ENCODE data around the gene PTBP3.
"Not testable (repeated sequence)": the region's sequence is repeated elsewhere in the genome, so short reads cannot be mapped to it uniquely, and the experiment has no call there.

Gene PTBP3

GRCh38 chr9:112322701-112323377, 10.6 kb downstream of the PTBP3 start:
- DNase-seq: peak; percentile 9

- no peak for DNase-seq
Observed at GRCh38 chr9:112316258-112316943, 17.0 kb downstream of the PTBP3 start.

GRCh38 chr9:112315331-112316257, 17.8 kb downstream of the PTBP3 start:
- no peak for DNase-seq

GRCh38 chr9:112312139-112312538, 21.3 kb downstream of the PTBP3 start:
- DNase-seq: peak; percentile 6

GRCh38 chr9:112311497-112311896, 21.9 kb downstream of the PTBP3 start:
- peak; percentile 88 for DNase-seq

GRCh38 chr9:112310826-112311225, 22.6 kb downstream of the PTBP3 start:
- DNase-seq: peak; percentile 86

GRCh38 chr9:112308588-112308987, 24.8 kb downstream of the PTBP3 start:
- DNase-seq: peak; percentile 92

GRCh38 chr9:112301420-112301819, 32.0 kb downstream of the PTBP3 start:
- DNase-seq: no peak

GRCh38 chr9:112299514-112299913, 33.9 kb downstream of the PTBP3 start:
- no peak for DNase-seq

- no peak for DNase-seq
Observed at GRCh38 chr9:112296929-112297328, 36.5 kb downstream of the PTBP3 start.

- no peak for DNase-seq
Observed at GRCh38 chr9:112295174-112295573, 38.2 kb downstream of the PTBP3 start.

GRCh38 chr9:112288029-112288428, 45.4 kb downstream of the PTBP3 start:
- no peak for DNase-seq

- no peak for DNase-seq
Observed at GRCh38 chr9:112286926-112287325, 46.5 kb downstream of the PTBP3 start.

GRCh38 chr9:112285056-112285455, 48.4 kb downstream of the PTBP3 start:
- no peak for DNase-seq

GRCh38 chr9:112283582-112284253, 49.7 kb downstream of the PTBP3 start:
- peak; percentile 5 for DNase-seq

- DNase-seq: not testable (repeated sequence)
Observed at GRCh38 chr9:112282841-112283240, 50.6 kb downstream of the PTBP3 start.

GRCh38 chr9:112280904-112281303, 52.5 kb downstream of the PTBP3 start:
- DNase-seq: no peak

- DNase-seq: no peak
Observed at GRCh38 chr9:112279501-112279900, 53.9 kb downstream of the PTBP3 start.

GRCh38 chr9:112278152-112278551, 55.3 kb downstream of the PTBP3 start:
- no peak for DNase-seq

GRCh38 chr9:112274600-112274999, 58.8 kb downstream of the PTBP3 start:
- no peak for DNase-seq

GRCh38 chr9:112273876-112274275, 59.5 kb downstream of the PTBP3 start:
- no peak for DNase-seq

- no peak for DNase-seq
Observed at GRCh38 chr9:112271466-112272098, 61.8 kb downstream of the PTBP3 start.
